Pancreas (tissue), 10 donors: Measurements from ENCODE around the gene PUM1. TPM values are rescaled to one million over a fixed set of nuclear protein-coding genes. Genes with fewer than 3 reads are reported as not detected.

Source experiments
- ATAC-seq, 4 donors: fragments of 200-7000 bp; cut with Tn5 transposase; one replicate each; pipeline versions ENCODE4 v1.8.0 to v1.9.1; 2020; ENCODE audit warnings: mild to moderate bottlenecking in 4 of 4, moderate library complexity in 4 of 4
- DNase-seq, 6 donors: peaks; one replicate each; pipeline ENCODE4 v3.0.0-alpha.2; 2020
- FAIRE-seq: peaks from 2 replicates; lab custom pipeline; 2012; peaks lifted over from hg19 to GRCh38; lab: Jason Lieb, UNC
- H3K27ac ChIP-seq, 4 donors: fragments of 200-600 bp; sonication (generic); 1 replicate in 3 of 4; 2 replicates in 1 of 4; pipeline versions ENCODE4 v1.5.0 to v1.8.0; 2020
- H3K27me3 ChIP-seq, 4 donors: fragments of 200-600 bp; one replicate each; pipeline ENCODE4 v1.8.0; 2021
- H3K36me3 ChIP-seq, 3 donors: fragments of 200-600 bp; sonication (generic) in 1 of 3; one replicate each; pipeline versions ENCODE4 v1.5.0 to v1.8.0; 2020 to 2021
- H3K4me1 ChIP-seq, 3 donors: fragments of 200-600 bp; one replicate each; pipeline ENCODE4 v1.8.0; 2021
- H3K4me3 ChIP-seq, 4 donors: fragments of 200-600 bp; sonication (generic) in 2 of 4; one replicate each; pipeline versions ENCODE4 v1.5.0 to v1.8.0; 2020 to 2021
- H3K9me3 ChIP-seq, 4 donors: fragments of 200-600 bp; one replicate each; pipeline ENCODE4 v1.8.0; 2021
- CTCF ChIP-seq, 4 donors: fragments of 200-600 bp; sonication (generic) in 3 of 4; IDR thresholded peaks; one replicate each; pipeline versions ENCODE4 v1.5.0 to v1.8.0; 2021; ENCODE audit warnings: antibody characterized with exemption in 4 of 4
- WGBS, 2 donors: extraction: QIAGEN DNeasy Blood & Tissue Kit; methylation state at CpG; one replicate each; pipeline ENCODE4 v1.1.7; 2013; 5-methylcytosine and 5-hydroxymethylcytosine counted together
- intact Hi-C, 3 donors: fragments of 100-400 bp; cut with DNase I; formaldehyde crosslinking; loops; one replicate each; pipeline versions ENCODE4 v1.11.1 to v1.14.2; 2022
- polyA plus RNA-seq, 2 donors: library from polyadenylated mRNA; stranded (reverse); fragments of 200-250 nt; gene quantifications; one replicate each; pipeline ENCODE4 v1.2.3, GENCODE V29; 2013
- total RNA-seq, 6 donors: library from RNA; stranded (reverse); fragmentation: NEBNext Ultra II Directional in 4 of 6; extraction: Animal tissue kit (Norgen Biotek cat#: 25700) in 4 of 6; gene quantifications; one replicate each; pipeline versions ENCODE4 v1.2.1 to v1.2.4, GENCODE V29; 2021 to 2023
- donor health status: healthy with polysubstance abuse.
- donor health status: DM: no; HTN: no; CAD: no; lungs with moderate emphysema.
- donor health status: DM: no; HTN: no; CAD: no.
- donor health status: control.
- donor health status: control.
- donor health status: Bipolar disorder and iron deficiency.
- donor health status: DM: yes; HTN: yes; CAD: no.
- donor health status: DM: no; HTN: no; CAD: no.
- donor health status: DM: no; HTN: no; CAD: no.
- donor health status: DM: yes; HTN: yes; CAD: no.

PUM1 gene
- total and polyA plus RNA-seq, 8 donors: 16.9 to 75.8 (median 43.1) TPM

- intact Hi-C loops: no loop called here
- DNase-seq: no peak
- Histone ChIP-seq H3K36me3 (no peaks in the 10 kb centered on the region), H3K27me3 (no peaks in the 10 kb centered on the region), H3K4me1 (no peaks in the 10 kb centered on the region), H3K9me3 (no peaks in the 10 kb centered on the region), H3K4me3 (no peak overlapping the region), H3K27ac (no peak overlapping the region)
- 68 to 76% methylated on average over 7 of the region's 7 CpGs for WGBS, 2 donors
- no peak for ATAC-seq
- TF ChIP-seq CTCF (IDR thresholded peaks at IDR 0.05): no peak
- FAIRE-seq: no peak
Measured at GRCh38 chr1:30920827-30921226, 144.7 kb downstream of the PUM1 start.

GRCh38 chr1:30919025-30919881 is 146.3 kb downstream of the PUM1 start:
- no peaks in the 10 kb centered on the region for H3K4me1 ChIP-seq
- no peaks in the 10 kb centered on the region for H3K27me3 ChIP-seq
- intact Hi-C loops: loop anchor here in 1 of 3 donors (10.0 kb wide), 1 partner anchor 114 kb away; no protein-coding TSS in a partner anchor
- no peak overlapping the region for H3K27ac ChIP-seq
- H3K4me3 ChIP-seq: no peak overlapping the region
- FAIRE-seq (no peak), DNase-seq (no peak), ATAC-seq (peak in 2 of 4 donors; percentile 59 to 65)
- H3K36me3 ChIP-seq: no peaks in the 10 kb centered on the region
- TF ChIP-seq CTCF (IDR thresholded peaks at IDR 0.05): no peak
- no peaks in the 10 kb centered on the region for H3K9me3 ChIP-seq
- WGBS, 2 donors: 67 to 68% methylated on average over 10 of the region's 10 CpGs

GRCh38 chr1:30916296-30916695 is 149.2 kb downstream of the PUM1 start:
- no peak for TF ChIP-seq CTCF (IDR thresholded peaks at IDR 0.05)

GRCh38 chr1:30915491-30916230 is 149.9 kb downstream of the PUM1 start:
- FAIRE-seq: no peak
- 88% methylated on average over 13 of the region's 13 CpGs for WGBS, 2 donors
- DNase-seq: peak in 2 of 6 donors; percentile 38 to 54

More at GRCh38 chr1:30916296-30916695, 149.2 kb downstream of the PUM1 start:
- intact Hi-C loops: loop anchor here in 1 of 3 donors (10.0 kb wide), 1 partner anchor 111 kb away; no protein-coding TSS in a partner anchor
- Histone ChIP-seq H3K36me3 (no peaks in the 10 kb centered on the region), H3K4me1 (no peaks in the 10 kb centered on the region), H3K9me3 (no peaks in the 10 kb centered on the region), H3K27me3 (no peaks in the 10 kb centered on the region), H3K27ac (no peak overlapping the region), H3K4me3 (no peak overlapping the region)
- ATAC-seq (no peak), FAIRE-seq (no peak), DNase-seq (peak in 2 of 6 donors; percentile 6 to 30)
- WGBS, 2 donors: 74 to 86% methylated on average over 12 of the region's 12 CpGs

More at GRCh38 chr1:30915491-30916230, 149.9 kb downstream of the PUM1 start:
- Histone ChIP-seq H3K9me3 (no peaks in the 10 kb centered on the region), H3K4me3 (no peak overlapping the region), H3K36me3 (no peaks in the 10 kb centered on the region), H3K27me3 (no peaks in the 10 kb centered on the region), H3K4me1 (no peaks in the 10 kb centered on the region), H3K27ac (no peak overlapping the region)
- intact Hi-C loops: loop anchor here in 1 of 3 donors (10.0 kb wide), 1 partner anchor 111 kb away; no protein-coding TSS in a partner anchor
- ATAC-seq: no peak
- TF ChIP-seq CTCF (IDR thresholded peaks at IDR 0.05): no peak
